Measurements from ENCODE around the gene CLN6.
A peak's percentile ranks its signal among the peaks of the same experiment; 100 is the strongest.
"Not testable (repeated sequence)": the region's sequence is repeated elsewhere in the genome, so short reads cannot be mapped to it uniquely, and the experiment has no call there.

The CLN6 gene

DNA sequence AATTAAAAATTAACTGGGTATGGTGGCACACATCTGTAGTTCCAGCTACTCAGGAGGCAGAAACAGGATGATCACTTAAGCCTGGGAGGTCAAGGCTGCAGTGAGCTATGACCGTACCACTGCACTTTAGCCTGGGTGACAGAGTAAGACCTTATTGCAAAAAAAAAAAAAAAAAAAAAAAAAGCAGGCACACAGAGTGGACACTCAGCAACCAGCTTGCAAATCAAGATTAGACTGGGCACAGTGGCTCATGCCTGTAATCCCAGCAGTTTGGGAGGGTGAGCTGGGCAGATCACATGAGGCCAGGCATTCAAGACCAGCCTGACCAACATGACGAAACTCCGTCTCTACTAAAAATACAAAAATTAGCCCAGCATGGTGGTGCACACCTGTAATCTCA, 5.4 kb downstream of the CLN6 start:
- no peak for DNase-seq (ENCODE audit: low read depth in 2 of 3, low spot score in 2 of 3)

DNA sequence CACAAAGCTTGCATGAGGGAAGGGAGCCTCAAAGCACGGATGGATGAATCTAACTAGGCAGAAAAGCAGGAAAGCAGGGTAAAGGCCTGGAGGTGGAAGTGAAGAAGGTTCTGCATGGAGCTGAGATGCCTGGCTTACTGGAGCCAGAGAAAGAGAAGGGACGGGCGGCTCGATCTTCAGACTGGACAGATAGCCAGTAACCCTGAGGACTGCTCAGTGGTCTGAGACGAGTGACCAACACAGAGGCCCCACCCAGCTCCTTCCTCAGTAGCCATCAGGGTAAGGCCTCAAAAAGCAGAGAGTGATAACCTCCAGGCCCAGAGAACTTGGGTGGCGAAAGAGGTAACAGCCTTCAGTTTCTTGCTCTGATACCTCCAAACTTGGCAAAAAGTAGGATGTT, 6.4 kb downstream of the CLN6 start:
- DNase-seq (ENCODE audit: low read depth in 2 of 3, low spot score in 2 of 3), result no peak

DNA sequence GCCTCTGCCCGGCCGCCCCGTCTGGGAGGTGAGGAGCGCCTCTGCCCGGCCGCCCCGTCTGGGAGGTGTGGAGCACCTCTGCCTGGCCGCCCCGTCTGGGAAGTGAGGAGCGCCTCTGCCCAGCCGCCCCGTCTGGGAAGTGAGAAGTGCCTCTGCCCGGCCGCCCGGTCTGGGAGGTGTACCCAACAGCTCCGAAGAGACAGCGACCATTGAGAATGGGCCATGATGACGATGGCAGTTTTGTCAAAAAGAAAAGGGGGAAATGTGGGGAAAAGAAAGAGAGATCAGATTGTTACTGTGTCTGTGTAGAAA, 7.1 kb downstream of the CLN6 start:
- not testable (repeated sequence) for DNase-seq (ENCODE audit: low read depth in 2 of 3, low spot score in 2 of 3)

DNA sequence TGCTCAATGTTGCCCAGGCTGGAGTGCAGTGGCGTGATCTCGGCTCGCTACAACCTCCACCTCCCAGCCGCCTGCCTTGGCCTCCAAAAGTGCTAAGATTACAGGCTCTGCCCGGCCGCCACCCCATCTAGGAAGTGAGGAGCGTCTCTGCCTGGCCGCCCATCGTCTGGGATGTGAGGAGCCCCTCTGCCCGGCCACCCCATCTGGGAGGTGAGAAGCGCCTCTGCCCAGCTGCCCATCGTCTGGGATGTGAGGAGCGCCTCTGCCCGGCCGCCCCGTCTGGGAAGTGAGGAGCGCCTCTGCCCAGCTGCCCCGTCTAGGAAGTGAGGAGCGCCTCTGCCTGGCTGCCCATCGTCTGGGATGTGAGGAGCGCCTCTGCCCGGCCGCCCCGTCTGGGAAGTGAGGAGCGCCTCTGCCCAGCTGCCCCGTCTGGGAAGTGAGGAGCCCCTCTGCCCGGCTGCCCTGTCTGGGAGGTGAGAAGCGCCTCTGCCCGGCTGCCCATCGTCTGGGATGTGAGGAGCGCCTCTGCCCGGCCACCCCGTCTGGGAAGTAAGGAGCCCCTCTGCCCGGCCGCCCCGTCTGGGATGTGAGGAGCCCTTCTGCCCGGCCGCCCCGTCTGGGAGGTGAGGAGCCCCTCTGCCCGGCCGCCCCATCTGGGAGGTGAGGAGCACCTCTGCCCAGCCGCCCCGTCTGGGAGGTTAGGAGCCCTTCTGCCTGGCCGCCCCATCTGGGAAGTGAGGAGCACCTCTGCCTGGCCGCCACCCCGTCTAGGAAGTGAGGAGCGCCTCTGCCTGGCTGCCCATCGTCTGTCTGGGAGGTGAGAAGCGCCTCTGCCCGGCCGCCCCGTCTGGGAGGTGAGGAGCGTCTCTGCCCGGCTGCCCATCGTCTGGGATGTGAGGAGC, 7.7 kb downstream of the CLN6 start:
- not testable (repeated sequence) for DNase-seq (ENCODE audit: low read depth in 2 of 3, low spot score in 2 of 3)

DNA sequence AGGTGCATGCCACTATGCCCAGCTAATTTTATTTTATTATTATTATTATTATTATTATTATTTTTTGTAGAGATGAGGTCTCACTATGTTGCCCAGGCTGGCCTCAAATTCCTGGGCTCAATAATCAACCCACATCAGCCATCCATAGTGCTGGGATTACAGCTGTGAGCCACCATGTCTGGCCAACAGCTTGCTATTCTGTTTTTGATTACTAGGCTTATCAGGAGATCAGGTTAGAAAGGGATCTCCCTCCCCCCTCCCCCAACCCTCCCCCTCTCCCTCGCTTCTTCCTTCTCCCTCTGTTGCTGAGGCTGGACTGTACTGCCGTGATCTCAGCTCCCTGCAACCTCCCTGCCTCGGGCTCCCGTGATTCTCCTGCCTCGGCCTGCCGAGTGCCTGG, 8.6 kb downstream of the CLN6 start:
- DNase-seq (ENCODE audit: low read depth in 2 of 3, low spot score in 2 of 3), result no peak

DNA sequence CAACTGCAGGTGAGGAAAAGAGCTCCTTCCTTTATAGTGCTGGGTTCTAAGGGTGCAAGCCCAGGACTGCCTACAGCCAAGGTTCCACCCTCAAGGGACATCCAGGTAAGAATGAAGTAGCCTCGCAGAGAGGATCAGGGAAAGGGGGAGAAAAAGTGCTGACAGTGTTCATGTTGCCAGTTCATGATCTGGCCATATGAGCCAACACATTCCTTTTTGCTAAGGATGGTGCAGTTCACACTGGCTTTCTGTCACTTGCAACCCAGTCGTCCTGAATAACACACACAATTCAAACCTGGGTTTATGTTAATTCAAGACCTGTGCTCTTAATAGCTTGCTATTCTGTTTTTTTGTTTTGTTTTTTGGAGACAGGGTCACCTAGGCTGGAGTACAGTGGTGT, 9.0 kb downstream of the CLN6 start:
- DNase-seq (ENCODE audit: low read depth in 2 of 3, low spot score in 2 of 3), result no peak

DNA sequence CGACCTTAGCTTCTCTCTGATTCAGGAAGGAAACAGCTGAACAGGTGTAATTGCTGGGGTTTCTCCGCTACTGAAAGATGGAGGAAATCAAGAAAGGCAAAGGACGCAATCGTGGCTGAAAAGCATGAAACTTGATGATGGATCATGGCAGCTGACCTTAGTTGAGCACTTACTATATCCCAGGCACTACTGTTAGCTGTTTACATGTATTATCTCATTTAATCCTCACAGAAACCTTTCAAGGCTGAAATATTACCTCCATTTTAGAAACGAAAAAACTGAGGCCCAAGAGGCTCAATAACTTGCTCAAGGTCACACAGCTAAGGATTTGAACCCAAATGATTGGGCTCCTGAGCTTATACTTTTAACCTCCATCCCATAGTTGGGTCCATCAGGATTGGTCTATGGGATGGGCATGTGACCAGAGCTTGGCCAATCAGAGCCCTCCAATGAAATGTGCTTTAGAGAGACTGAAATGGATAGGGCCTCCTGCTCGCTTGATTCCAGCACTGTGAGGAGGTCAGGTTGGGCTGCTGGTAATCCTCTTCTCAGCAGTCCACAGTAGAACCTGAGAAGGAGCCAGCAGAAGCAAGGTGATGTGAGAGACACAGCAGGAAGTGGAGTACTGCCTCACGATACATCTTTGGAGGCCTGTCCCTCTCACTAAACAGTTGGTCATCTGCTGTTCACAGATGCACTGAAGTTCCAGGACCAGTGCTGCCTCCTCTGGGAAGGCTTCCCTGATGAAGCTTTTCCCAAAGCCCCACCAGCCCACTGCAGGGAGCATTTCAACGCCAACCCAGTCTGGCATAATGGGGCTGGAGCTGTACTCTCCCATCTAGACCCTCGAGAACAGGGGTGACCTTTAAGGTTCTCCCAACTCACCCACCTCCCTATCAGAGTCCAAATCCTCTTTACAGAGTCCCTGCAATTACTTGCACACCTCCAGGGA, 10.4 kb downstream of the CLN6 start:
- DNase-seq (ENCODE audit: low read depth in 2 of 3, low spot score in 2 of 3), result no peak

DNA sequence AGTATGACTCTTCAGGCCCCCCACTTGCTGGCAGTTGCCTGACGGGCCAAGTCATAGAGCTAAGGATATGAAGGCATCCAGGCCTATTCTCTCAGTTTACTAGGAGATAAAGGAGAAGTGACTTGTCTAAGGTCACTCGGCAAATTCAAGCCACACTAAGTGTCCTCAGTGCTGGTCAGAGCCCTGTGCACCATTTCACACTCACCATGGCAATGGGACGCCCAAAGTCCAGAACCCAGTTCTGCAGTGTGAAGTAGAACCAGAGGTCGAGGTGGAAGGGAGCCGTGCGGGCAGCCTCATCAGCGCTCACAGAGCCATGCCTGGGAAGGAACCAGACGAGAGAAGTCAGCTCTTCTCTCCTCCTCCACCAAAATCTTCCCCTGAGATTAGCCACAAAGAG, 11.2 kb downstream of the CLN6 start:
- DNase-seq (ENCODE audit: low read depth in 2 of 3, low spot score in 2 of 3), result no peak

DNA sequence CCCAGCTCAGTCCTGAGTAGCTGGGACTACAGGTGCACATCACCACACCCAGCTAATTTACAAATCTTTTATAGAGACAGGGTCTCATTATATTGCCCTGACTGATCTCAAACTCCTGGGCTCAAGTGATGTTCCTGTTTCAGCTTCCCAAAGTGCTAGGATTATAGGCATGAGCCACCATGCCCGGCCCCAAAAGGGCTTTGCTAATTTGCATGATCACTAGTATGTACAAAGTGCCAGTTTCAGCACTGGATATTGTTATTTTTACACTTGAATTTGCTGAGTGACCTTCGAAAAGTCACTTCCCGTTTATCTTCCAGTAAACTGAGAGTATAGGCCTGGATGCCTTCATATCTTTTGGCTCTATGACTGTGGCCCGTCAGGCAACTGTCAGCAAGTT, 12.2 kb downstream of the CLN6 start:
- DNase-seq (ENCODE audit: low read depth in 2 of 3, low spot score in 2 of 3), result no peak

DNA sequence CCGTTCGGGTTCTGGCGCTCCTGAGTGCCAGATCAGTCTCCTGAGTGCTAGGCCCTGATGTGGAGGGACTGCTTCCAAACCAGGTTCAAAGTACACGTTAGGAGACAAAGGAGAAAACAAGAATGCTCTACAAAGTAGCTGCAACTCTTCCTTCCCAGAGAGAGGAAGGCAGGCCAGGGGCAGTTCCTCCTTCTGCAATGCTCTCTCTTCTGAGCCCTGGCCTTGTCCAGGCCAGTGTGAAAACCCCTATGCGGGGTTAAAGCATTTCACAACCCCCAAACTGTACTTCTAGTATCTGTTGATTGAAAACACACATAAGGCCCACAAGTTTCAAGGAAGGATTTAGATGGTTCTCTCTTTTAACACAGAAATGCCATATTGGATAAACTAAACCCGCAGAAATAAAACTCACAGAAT, 14.7 kb downstream of the CLN6 start:
- DNase-seq (ENCODE audit: low read depth in 2 of 3, low spot score in 2 of 3), result no peak

DNA sequence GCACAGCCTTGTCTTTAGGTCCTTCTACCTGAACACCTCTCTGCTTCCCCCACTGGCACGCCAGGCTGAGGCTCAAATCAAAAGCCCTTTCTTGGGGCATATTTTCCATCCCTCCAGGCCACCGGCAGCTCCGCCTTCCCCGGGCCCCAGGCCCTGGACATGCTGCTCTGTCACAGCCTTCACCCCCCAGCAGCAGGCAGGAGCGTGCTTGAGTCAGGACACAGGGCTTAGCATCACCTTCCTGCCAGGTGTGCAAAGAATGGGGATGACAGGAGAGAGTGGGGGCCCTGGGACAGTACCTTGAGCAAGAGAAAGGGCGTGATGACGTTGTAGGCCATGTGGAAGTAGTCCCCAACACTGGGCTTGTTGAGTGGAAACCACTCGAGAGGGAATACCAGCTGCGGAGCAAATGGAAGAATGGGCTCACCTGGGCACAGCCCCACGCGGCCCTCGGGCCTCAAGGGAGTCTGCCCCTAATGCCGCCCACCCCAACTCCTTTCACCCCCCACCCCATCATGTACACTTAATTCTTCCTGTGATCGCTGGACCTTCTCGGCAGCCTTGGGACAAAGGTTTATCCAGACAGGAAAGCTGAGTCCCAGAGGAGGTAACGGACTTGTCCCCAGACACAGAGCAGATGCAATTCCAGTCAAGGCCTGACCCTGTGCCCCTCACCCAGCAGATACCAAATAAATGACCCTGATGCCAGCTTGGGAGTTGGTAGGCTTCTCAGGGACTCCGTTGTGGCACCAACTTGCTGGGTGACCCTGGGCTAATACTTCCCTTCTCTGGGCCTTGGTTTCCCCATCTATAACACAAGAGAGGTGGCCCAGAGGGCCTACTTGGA, 15.3 kb downstream of the CLN6 start:
- no peak for DNase-seq (ENCODE audit: low read depth in 2 of 3, low spot score in 2 of 3)

DNA sequence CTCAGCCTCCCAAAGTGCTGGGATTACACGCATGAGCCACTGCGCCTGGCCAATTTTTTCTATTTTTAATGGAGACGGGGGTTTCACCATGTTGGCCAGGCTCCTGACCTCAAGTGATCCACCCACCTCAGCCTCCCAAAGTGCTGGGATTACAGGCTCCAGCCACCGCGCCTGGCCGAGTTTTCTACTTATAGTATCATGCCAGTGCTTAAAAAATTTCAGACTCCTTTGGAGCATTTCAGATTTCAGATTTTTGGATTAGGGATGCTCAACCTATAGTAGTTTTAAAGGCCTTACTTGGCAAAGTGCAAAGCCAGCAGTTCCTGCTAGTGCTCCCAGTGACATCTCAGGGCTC, 16.1 kb downstream of the CLN6 start:
- not testable (repeated sequence) for DNase-seq (ENCODE audit: low read depth in 2 of 3, low spot score in 2 of 3)

DNA sequence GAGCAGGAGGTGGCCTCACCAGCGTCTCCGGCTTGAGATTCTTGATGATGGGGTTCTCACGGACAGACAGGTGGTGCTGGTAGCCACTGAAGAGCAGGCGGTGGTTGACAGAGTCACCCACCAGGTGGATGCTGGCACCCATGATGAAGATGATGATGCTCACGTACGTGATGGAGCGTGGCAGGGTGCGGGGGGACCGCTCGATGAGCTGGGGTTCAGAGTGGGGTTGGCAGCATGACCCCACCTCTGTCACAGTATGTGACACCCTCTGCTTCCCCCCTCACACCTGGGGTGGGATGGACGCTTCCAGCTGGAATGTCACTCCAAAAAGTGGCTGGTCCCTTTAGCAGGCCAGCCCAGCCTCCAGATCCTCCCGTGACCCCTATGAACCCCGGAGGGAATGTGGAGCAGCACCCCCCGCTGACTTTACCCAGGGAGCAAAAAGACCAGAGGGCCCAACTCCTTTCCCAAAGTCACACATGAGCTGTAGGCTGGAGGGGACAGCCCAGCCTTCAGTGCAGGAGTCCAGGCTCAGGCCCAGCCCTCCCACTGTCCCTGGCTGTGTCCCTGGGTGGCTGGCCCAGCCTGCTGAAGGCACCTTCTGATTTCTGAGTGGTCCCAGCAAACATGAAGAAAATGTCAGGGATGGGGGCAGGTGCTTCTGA, 17.7 kb downstream of the CLN6 start:
- no peak for DNase-seq (ENCODE audit: low read depth in 2 of 3, low spot score in 2 of 3)

DNA sequence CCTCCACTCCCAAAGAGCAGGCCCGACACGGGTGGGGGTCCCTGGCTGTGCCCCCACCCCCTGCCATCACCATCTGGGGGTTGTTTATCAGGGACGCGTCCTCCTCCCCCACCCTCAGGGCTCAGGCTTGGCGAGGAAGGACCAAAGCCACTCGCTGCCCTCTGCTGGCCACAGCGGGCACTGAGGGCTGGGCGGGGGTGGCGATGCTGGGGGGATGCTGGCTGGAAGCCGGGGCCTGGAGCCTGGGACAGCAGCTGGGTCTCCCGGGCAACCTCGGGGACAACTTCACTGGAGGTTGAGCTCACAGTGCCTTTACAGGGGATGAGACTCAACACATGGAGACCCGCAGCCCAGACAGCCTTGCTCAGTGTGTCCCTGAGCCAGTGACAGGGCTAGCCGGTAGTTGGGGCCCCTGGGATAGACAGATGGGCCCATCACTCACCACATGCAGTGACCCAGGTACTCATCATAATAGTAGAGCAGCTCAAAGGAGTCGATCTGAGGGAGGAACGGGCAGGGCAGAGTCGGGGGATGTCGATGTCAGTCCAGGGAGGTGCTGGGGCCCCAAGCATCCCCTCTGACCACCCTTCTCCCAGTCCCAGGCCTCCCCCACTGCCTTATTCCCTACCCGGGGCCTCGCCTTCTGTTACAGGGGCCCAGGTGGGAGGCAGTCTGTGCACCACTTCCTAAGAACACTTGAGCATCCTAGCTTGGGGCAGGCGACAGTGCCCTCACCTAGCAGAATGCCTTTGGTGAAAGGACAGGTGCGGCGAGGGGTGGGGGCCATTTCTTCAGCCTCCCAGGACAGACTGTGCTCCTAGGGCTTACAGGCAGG, 18.5 kb downstream of the CLN6 start:
- peak; percentile 16 to 38 (median 34) for DNase-seq (ENCODE audit: low read depth in 2 of 3, low spot score in 2 of 3)

DNA sequence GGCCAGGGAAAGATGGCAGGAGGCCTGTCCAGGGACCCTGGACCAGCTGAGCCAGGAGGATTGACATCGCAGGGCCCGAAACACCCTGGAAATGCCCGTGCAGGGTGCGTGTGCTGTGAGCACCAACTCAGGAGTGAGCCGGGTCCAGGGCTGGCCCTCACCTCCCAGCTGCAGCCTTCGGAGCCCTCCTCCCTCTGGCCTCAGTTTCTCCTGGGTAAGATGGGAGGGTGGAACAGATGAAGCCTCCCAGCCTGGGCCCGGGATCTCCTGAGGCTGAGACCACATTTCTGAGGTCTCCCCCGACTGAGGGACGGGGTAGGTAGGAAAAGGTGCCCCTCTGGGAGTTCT, 19.1 kb downstream of the CLN6 start:
- DNase-seq (ENCODE audit: low read depth in 2 of 3, low spot score in 2 of 3), result no peak

DNA sequence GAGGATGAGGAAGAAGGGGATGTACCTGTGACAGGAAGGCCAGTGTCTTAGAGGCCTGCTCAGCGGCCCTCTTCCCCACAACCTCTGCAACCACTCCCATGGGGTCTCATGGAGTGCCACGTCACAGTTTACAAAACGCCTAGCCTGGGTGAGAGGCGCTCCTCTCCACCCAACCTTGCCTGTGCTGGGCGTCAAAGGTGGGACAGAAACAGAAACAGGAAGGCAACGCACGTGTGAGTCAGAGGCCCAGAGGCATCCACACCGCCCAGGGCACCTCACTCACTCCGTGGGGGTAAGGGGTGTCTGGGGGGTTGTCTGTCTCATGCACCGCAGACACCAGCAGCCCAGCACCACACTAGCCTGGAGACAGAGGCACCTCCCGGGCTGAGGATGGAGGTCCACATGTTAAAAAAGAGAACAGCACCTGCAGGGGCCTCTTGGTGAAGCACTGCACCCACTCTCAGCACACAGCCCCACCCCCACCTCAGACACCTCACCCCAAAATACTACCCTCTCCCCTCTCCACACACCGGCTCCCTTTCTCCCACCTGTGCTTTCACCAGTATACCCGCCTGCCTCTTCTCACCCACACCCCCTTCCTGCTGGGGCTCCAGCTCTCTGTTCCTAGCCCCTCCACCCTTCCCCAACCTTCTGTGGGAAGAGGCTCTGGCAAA, 19.7 kb downstream of the CLN6 start:
- DNase-seq (ENCODE audit: low read depth in 2 of 3, low spot score in 2 of 3), result peak in 1 of 3 experiments; percentile 14

DNA sequence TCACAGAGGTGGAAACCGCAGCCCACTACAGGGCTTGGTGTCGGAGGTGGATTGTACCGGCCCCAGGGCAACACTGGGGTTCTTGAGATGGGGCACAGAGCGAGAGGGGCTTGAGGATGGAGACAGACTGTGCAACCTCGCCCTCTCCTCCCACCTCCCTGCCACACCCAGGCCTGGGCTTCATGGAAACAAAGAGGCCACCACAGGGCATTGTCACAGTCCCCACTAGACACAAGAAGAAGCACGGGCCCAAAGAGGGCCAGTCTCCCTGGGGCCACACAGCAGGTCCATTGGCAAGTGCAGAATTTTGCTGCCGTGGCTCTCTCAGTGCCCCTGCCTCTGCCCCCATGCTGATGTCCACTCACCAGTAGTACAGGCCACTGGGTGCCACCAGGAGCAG, 20.3 kb downstream of the CLN6 start:
- DNase-seq (ENCODE audit: low read depth in 2 of 3, low spot score in 2 of 3), result no peak

DNA sequence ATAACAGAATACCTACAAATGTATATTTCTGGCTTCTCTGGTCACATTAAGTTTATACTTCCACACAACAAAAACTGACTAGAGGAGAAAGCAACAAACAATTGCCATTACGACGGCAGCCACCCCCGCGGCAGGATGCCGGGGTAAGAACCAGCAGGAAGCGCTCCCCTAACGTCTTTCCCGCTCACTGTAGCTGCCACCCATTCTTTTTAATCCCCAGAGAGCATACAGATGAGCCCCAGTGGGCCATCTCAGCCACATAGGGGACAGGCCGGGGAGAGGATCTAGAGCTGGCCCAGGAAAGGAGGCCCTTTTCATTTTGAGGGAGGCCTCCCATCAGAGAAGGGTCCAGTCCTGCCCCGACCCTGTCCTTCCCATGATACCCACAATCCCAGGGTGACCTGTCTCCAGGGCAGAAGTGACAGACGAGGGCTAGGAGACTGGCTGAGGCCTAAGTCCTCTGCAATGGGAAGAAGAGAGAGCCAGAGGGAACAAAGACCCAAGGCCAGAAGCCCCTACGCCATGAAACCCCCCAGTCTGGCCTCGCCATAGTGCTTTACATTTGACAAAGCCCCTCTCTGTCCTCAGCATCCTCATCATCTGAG, 20.8 kb downstream of the CLN6 start:
- no peak for DNase-seq (ENCODE audit: low read depth in 2 of 3, low spot score in 2 of 3)

DNA sequence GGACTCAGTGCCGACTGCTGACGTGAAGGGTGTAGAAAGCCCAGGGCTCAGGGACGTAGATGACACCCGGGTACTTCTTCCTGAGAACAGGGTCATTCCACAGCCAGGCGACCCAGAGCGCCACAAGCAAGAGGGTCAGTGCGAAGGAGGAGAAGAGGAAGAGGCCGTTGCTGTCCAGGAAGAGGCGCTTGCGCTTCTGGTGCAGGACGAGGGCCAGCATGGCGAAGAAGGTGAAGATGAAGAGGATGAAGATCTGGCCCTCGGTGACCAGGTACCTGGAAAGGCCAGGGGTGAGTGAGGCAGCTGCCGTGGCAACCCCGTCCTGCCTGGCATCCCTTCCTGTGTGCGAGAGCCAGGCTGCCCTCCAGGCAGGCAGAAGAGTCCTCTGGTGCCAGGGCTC, 21.4 kb downstream of the CLN6 start:
- no peak for DNase-seq (ENCODE audit: low read depth in 2 of 3, low spot score in 2 of 3)
